Activated CD4-positive, alpha-beta T cell treated with anti-CD3 and anti-CD28 coated beads, Interleukin-10, Interleukin-2, amounts not matched to agents 100 ng/mL and 50 ng/mL, durations not matched to agents 16 hours and 8 hours (primary cell): Measurements from ENCODE around the gene SLC25A22.

Source experiments
- DNase-seq: peaks from one replicate; pipeline ENCODE4 v3.0.0-alpha.2; 2020

SLC25A22 gene

GRCh38 chr11:833849-834311, 35.8 kb upstream of the SLC25A22 start:
- no peak for DNase-seq

GRCh38 chr11:833114-833791, 35.2 kb upstream of the SLC25A22 start:
- DNase-seq, result no peak

- DNase-seq, result no peak
Observed at GRCh38 chr11:832529-833113, 34.5 kb upstream of the SLC25A22 start, which contains the start of gene CD151. CD151 (plus strand) TSS chr11:832952; CDS start chr11:836070, 3,118 bp downstream.

GRCh38 chr11:831961-832528, 34.0 kb upstream of the SLC25A22 start:
- DNase-seq, result no peak

- DNase-seq, result no peak
Observed at GRCh38 chr11:831118-831864, 33.2 kb upstream of the SLC25A22 start.

- DNase-seq, result peak; percentile 66
Observed at GRCh38 chr11:830295-831117, 32.4 kb upstream of the SLC25A22 start.

- no peak for DNase-seq
Observed at GRCh38 chr11:829847-830294, 31.8 kb upstream of the SLC25A22 start.

- DNase-seq, result no peak
Observed at GRCh38 chr11:829176-829846, 31.2 kb upstream of the SLC25A22 start.

GRCh38 chr11:828506-829175, 30.6 kb upstream of the SLC25A22 start:
- DNase-seq, result no peak

- no peak for DNase-seq
Observed at GRCh38 chr11:827897-828192, 29.8 kb upstream of the SLC25A22 start, which contains the start of gene CRACR2B. CRACR2B (plus strand) TSS chr11:827919; CDS start chr11:828608, 689 bp downstream.

- no peak for DNase-seq
Observed at GRCh38 chr11:827146-827896, 29.2 kb upstream of the SLC25A22 start.

GRCh38 chr11:826836-827145, 28.7 kb upstream of the SLC25A22 start:
- no peak for DNase-seq

GRCh38 chr11:826227-826621, 28.1 kb upstream of the SLC25A22 start:
- DNase-seq, result no peak

- no peak for DNase-seq
Observed at GRCh38 chr11:825366-826226, 27.5 kb upstream of the SLC25A22 start.

- no peak for DNase-seq
Observed at GRCh38 chr11:824942-825341, 26.9 kb upstream of the SLC25A22 start.

GRCh38 chr11:824292-824880, 26.3 kb upstream of the SLC25A22 start:
- no peak for DNase-seq

GRCh38 chr11:823441-824291, 25.6 kb upstream of the SLC25A22 start:
- no peak for DNase-seq
